WTC11 (cell line): Measurements from ENCODE around the gene UBA1. TPM values are rescaled to one million over a fixed set of nuclear protein-coding genes. Genes with fewer than 3 reads are reported as not detected.

Experiments
- ATAC-seq: fragments of 200-7000 bp; cut with Tn5 transposase; 2 replicates; pipeline ENCODE4 v1.10.0; 2021; ENCODE audit warnings: mild to moderate bottlenecking, moderate library complexity
- CTCF ChIA-PET: fragments of 300-600 bp; sonication (Branson Sonifier 250); formaldehyde crosslinking; loops from one replicate; lab custom pipeline; 2021; ENCODE audit warnings: antibody characterized with exemption; lab: Charles Lee
- POLR2A ChIA-PET: fragments of 350-600 bp; sonication (Branson Sonifier 250); formaldehyde crosslinking; loops from one replicate; lab custom pipeline; 2021; ENCODE audit warnings: antibody characterized with exemption; lab: Charles Lee
- DNase-seq: peaks from one replicate; pipeline ENCODE4 v3.0.0; 2021; ENCODE audit warnings: low spot score
- H3K27ac Mint-ChIP-seq: 2 replicates; pipeline ENCODE4 v1.8.0; 2021; ENCODE audit warnings: mixed read lengths
- H3K27me3 Mint-ChIP-seq: 2 replicates; pipeline ENCODE4 v1.8.0; 2021; ENCODE audit warnings: low read depth, mild to moderate bottlenecking, moderate library complexity, mixed read lengths
- H3K36me3 Mint-ChIP-seq: 2 replicates; pipeline ENCODE4 v1.8.0; 2021; ENCODE audit warnings: mixed read lengths
- H3K4me1 Mint-ChIP-seq: 2 replicates; pipeline ENCODE4 v1.8.0; 2022; ENCODE audit warnings: mixed read lengths
- H3K4me3 Mint-ChIP-seq: 2 replicates; pipeline ENCODE4 v1.8.0; 2021; ENCODE audit warnings: mild to moderate bottlenecking, moderate library complexity, mixed read lengths
- H3K9me3 Mint-ChIP-seq: 2 replicates; pipeline ENCODE4 v1.8.0; 2021; ENCODE audit warnings: mixed read lengths
- AFF4 ChIP-seq: sonication (generic); formaldehyde crosslinking; IDR thresholded peaks from 2 replicates; pipeline ENCODE4 v1.8.1; 2023; ENCODE audit warnings: mild to moderate bottlenecking, missing genetic modification reagents, borderline replicate concordance
- ESRRA ChIP-seq: sonication (generic); formaldehyde crosslinking; IDR thresholded peaks from 2 replicates; pipeline ENCODE4 v1.8.1; 2022; ENCODE audit warnings: mild to moderate bottlenecking, missing genetic modification reagents, borderline replicate concordance
- FOXP4 ChIP-seq: sonication (generic); formaldehyde crosslinking; IDR thresholded peaks from 2 replicates; pipeline ENCODE4 v1.8.0; 2022; ENCODE audit warnings: mild to moderate bottlenecking, missing genetic modification reagents
- GABPB1 ChIP-seq: sonication (generic); formaldehyde crosslinking; IDR thresholded peaks from 2 replicates; pipeline ENCODE4 v1.8.1; 2023; ENCODE audit warnings: mild to moderate bottlenecking, missing genetic modification reagents
- HMGXB4 ChIP-seq: sonication (generic); formaldehyde crosslinking; IDR thresholded peaks from 2 replicates; pipeline ENCODE4 v1.8.1; 2023; ENCODE audit warnings: mild to moderate bottlenecking, moderate library complexity, missing genetic modification reagents
- JAZF1 ChIP-seq: fragments of 250-450 bp; sonication (Bioruptor Pico); IDR thresholded peaks from 2 replicates; pipeline ENCODE4 v1.9.0; 2021; ENCODE audit warnings: moderate library complexity, mild to moderate bottlenecking, inconsistent platforms
- PRDM15 ChIP-seq: sonication (generic); formaldehyde crosslinking; IDR thresholded peaks from 2 replicates; pipeline ENCODE4 v1.8.0; 2022; ENCODE audit warnings: missing genetic modification reagents
- SMAD4 ChIP-seq: sonication (generic); formaldehyde crosslinking; IDR thresholded peaks from 2 replicates; pipeline ENCODE4 v1.8.0; 2022; ENCODE audit warnings: mild to moderate bottlenecking, missing genetic modification reagents
- STAT6 ChIP-seq: sonication (generic); formaldehyde crosslinking; conservative IDR thresholded peaks from 2 replicates; pipeline ENCODE4 v1.8.1; 2023; ENCODE audit warnings: mild to moderate bottlenecking, low read depth, missing genetic modification reagents, moderate library complexity
- USF2 ChIP-seq: sonication (generic); formaldehyde crosslinking; IDR thresholded peaks from 2 replicates; pipeline ENCODE4 v1.8.1; 2023; ENCODE audit warnings: mild to moderate bottlenecking, missing genetic modification reagents, moderate library complexity
- ZNF317 ChIP-seq: sonication (generic); formaldehyde crosslinking; IDR thresholded peaks from 2 replicates; pipeline ENCODE4 v1.8.1; 2023; ENCODE audit warnings: low read depth, mild to moderate bottlenecking, moderate library complexity, missing genetic modification reagents, borderline replicate concordance
- ZNF416 ChIP-seq: fragments of 250-450 bp; sonication (Bioruptor Pico); IDR thresholded peaks from 2 replicates; pipeline ENCODE4 v1.9.0; 2021; ENCODE audit warnings: mild to moderate bottlenecking, inconsistent platforms
- total RNA-seq: library from RNA; stranded (reverse); gene quantifications from 3 replicates; pipeline ENCODE4 v1.2.3, GENCODE V29; 2021

The UBA1 gene
- total RNA-seq, 1 experiment from 2014 or later = 379 TPM

GRCh38 chrX:47234583-47234982 lies 41.0 kb downstream of the UBA1 start (continued):
- no peak for TF ChIP-seq USF2 (CRISPR knock-in tag)
- no peak for TF ChIP-seq ZNF317
- TF ChIP-seq STAT6 = no peak
- no peak for TF ChIP-seq SMAD4 (CRISPR knock-in tag)
- TF ChIP-seq FOXP4 = no peak
- no peak for TF ChIP-seq JAZF1 (CRISPR knock-in tag)
- TF ChIP-seq HMGXB4 (CRISPR knock-in tag) = no peak
- no peak for TF ChIP-seq ZNF416
- TF ChIP-seq AFF4 (CRISPR knock-in tag) = no peak
- no peak for TF ChIP-seq ESRRA (CRISPR knock-in tag)

- POLR2A ChIA-PET = interaction anchor here (1.0 kb wide), 1 partner anchor 18 kb away, joined by 3 read pairs; no protein-coding TSS in a partner anchor
- H3K27me3 Mint-ChIP-seq = no peaks in the 10 kb centered on the region
- TF ChIP-seq GABPB1 (CRISPR knock-in tag) (peak; percentile 75; the same call in 1 of the 2 replicates), PRDM15 (no peak)
- H3K9me3 Mint-ChIP-seq = no peaks in the 10 kb centered on the region
- DNase-seq (no peak), ATAC-seq (no peak)
- H3K27ac Mint-ChIP-seq = peak overlapping the region; percentile 76
- H3K36me3 Mint-ChIP-seq = peaks cover 16% of the 10 kb centered on the region
- CTCF ChIA-PET = no interaction called here
- peak overlapping the region; percentile 29; the same call in 1 of the 2 replicates for H3K4me3 Mint-ChIP-seq
- peaks cover 10% of the 10 kb centered on the region for H3K4me1 Mint-ChIP-seq
Measured at GRCh38 chrX:47235691-47236103, 42.1 kb downstream of the UBA1 start.
